Activated CD4-positive, alpha-beta T cell treated with anti-CD3 and anti-CD28 coated beads for 24 hours (primary cell): ENCODE measurements around the gene RNF7.
"Not testable (repeated sequence)": the region's sequence is repeated elsewhere in the genome, so short reads cannot be mapped to it uniquely, and the experiment has no call there.

Experiments used
- DNase-seq, 2 donors: peaks; one replicate each; pipeline ENCODE4 v3.0.0-alpha.2; 2020; ENCODE audit warnings: low read depth in 2 of 2

The RNF7 gene

DNA sequence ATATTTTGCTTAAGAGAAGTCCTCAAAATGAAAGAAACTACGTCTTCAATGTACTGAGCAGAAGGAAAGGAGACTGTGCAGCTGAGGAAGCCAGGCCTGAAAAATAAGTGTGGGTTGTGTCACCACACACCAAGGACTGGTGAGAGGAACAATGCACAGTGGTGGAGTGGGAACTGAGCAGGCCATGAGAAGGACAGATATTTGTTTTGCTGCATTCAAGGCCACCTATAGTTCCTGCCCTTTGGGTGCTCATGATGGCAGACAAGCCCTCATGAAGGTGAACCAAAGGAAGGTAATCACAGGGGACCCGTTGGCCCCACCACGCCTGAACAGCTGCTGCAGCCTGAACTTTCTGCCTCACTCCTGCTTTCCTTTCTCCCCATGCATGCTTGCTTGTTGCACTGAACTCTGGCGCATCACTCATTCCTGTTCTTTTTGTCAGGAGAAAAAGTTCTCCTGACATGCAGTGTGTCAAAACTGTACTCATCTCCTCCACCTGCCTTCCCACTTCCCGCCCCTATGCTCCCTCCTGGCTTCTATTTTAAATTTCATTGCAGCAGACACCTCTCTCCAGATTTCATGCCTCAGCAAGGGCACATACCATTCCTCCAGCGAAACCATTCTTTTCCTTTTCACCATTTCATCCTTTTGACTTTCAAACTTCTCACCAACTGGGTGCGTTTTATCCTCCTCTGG, 2.2 kb upstream of the RNF7 start:
- DNase-seq = no peak

DNA sequence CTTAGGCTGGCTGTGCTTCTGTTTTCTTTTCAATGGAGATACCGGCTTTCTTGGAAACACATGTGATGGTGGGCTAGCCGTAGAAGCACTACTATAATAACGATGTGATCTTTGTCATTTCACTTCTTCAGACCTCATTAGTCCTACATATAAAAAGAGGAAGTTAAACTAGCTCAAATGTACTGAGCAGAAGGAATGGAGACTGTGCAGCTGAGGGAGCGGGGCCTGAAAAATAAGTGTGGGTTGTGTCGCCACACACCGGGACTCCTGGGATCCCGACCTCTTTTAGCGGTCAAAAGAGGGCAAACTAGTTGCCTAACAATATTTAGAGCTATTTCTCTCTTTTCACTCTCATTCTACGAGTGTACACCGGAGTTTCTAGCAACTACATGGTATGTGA, 1.0 kb upstream of the RNF7 start:
- no peak for DNase-seq

DNA sequence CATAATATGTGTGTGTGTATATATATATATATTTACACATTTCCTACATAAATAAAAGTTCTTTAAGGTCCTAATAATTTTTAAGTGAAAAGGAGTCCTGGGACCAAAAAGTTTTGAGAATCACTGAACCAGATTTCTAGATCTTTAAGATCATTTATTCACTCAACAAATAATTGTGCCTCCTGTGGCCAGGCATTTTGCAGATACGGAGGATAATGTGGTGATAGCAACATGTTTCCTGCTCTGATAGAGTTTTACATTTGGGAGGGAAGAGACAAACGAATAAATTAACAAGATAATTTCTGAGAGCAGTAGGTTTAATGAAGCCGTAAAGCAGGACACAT, 448 bp upstream of the RNF7 start:
- no peak for DNase-seq

DNA sequence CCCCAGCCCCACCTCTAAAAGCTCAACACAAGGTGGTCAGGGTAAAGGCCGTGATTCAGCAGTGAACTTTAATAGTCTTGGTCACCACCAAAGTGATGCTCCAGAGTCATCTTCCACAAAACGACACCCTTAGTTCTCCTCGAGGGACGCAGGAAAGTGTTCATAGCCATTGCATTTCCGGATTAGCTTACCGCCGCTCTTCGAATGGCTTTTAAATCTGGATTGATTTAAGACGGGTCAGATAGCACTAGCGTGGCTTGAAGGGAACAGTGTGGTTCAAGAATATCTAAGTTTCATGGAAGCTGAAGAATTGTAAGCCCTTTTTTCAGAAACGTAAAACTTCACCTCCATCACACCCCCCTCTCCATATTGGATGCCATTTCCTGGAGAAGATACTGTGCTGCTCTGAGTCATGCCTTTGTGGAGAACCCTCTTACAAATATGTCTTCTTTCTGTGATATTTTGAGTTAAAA, 829 bp downstream of the RNF7 start:
- peak in 1 of 2 donors; percentile 18 for DNase-seq

DNA sequence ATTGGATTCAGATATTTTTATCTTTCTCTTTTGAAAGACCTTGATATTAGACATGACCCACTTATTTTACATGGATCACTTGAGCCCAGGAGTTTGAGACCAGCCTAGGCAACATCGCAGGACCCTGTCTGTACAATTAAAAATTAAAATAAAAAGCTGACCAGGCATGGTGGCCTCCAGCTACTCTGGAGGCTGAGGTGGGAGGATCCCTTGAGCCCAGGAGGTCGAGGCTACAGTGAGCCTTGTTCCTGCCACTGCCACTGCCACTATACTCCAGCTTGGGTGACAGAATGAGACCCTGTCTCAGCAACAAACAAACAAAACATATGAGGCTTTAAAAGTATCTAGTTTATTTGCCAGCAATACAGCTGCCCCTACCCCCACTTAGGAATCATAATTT, 1.6 kb downstream of the RNF7 start:
- no peak for DNase-seq

DNA sequence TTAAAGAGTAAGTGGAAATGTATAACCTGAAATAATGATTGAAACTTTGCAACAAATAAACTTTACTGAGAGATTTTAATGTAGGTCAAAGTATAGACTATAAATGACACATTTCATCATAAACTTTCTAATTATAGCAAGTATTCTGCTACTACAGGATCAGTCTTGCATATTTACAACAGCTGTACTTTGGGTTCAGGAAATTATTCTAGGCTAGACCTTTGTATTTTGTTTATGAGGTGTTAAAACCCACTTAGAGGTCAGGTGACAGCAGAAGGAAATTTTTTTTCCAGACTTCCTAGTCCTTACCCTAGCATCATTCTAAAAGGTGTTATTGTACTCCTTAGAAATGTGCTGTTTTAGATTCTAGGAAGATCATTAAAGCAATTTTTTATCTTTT, 2.3 kb downstream of the RNF7 start:
- no peak for DNase-seq

DNA sequence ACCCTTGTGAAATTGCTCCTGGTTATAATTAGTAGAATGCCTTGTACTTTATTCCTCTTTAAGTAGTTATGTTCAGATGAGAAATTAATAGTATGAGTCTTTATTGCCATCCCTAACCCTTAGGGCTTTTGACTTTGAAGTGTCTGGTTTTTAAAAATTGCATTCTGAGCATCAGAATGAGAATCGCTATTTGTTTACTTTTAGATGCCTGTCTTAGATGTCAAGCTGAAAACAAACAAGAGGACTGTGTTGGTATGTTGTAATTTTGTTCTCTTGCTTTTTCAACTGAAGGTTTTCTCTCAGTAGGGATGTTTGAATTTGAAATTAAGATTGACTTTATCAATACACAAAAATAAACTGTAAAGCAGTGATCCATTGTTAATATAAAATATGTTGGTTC, 5.2 kb downstream of the RNF7 start:
- DNase-seq = no peak

DNA sequence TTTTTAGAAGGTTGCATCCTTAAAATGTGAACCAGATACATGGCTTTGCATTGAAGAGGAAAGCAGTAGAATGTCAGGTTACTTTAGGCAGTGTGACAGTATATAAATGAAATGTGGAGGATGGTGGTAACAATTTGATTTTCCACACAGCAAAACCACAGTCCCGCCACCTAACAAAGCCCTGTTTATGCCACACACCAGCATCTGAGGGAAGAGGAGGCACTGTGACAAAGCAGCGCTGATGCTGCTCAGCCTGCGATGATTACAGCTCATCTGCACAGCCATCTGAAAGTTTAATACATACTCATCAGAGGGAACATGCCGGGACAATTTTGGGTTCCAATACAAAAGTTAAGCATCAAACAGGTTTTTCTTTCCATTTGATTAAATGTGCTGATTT, 8.9 kb downstream of the RNF7 start:
- DNase-seq = no peak

DNA sequence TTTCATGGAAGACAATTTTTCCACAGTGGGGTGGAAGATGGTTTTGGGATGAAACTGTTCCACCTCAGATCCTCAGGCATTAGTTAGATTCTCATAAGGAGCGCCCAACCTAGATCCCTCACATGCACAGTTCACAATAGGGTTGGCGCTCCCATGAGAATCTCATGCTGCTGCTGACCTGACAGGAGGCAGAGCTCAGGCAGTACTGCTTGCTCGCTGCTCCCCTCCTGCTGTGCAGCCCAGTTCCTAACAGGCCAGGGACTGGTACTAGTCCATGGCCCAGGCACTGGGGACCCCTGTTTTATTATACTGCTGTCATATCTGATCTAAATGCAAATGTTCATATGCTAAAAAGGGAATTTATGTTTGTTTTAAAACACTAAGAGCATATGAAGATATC, 15.3 kb downstream of the RNF7 start:
- DNase-seq = no peak

DNA sequence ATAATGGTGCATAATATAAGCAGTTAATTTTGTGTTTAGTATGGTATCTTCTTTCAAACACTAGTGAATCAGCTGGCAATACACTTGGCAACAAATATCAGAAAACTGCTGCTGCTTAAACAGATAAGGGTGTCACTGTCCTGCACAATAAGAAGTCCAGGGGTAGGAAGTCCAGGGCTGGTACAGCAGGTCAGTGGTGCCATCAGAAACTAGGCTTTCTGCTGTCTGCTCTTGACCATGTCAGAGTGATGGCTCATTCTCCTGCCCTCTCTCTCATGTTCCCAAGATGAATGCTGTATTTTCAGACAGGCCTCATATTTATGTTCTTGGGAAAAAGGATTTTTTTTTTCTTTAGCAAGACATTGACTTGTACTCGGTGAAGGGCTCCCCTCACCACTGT, 15.9 kb downstream of the RNF7 start:
- DNase-seq = no peak

DNA sequence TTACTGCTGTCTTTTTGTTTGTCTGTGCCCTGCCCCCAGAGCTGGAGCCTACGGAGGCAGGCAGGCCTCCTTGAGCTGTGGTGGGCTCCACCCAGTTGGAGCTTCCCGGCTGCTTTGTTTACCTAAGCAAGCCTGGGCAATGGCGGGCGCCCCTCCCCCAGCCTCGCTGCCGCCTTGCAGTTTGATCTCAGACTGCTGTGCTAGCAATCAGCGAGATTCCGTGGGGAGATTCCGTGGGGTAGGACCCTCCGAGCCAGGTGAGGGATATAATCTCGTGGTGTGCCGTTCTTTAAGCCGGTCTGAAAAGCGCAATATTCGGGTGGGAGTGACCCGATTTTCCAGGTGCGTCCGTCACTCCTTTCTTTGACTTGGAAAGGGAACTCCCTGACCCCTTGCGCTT, 24.5 kb downstream of the RNF7 start:
- DNase-seq = not testable (repeated sequence)

DNA sequence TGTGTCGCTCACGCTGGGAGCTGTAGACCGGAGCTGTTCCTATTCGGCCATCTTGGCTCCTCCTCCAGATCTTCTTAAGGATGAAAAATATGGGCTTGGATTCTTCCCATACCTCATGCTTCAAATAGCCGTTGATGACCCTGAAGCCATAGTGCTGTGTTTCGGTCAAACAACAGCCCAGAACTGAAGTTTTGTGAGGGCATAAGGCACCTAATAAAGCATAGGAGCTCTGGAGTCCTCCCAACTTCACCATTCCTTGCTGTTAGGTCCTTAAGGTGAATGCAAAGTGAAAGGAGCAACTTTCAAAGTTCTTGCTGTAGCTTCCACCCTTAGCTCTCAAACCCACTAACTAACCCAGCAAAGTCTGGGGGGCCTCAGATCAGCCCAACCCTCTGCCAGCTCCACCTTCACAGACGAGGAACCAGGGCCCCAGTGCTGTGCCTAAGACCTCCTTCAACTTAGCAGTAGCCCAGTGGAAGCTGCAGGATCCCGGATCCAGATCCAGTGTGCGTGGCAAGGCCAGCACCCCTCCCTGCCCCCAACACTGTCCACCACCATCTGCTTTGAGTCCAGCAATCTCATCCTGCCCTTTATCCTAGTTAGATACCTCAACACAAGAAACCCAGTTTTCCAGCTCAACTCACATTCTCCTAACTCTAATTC, 25.1 kb downstream of the RNF7 start, which contains the start of gene GRK7:
TSS of gene GRK7 (plus strand) at position 321 of the 663 bp plus-strand sequence. CDS start 14,877 bp downstream, outside the sequence.
- no peak for DNase-seq

DNA sequence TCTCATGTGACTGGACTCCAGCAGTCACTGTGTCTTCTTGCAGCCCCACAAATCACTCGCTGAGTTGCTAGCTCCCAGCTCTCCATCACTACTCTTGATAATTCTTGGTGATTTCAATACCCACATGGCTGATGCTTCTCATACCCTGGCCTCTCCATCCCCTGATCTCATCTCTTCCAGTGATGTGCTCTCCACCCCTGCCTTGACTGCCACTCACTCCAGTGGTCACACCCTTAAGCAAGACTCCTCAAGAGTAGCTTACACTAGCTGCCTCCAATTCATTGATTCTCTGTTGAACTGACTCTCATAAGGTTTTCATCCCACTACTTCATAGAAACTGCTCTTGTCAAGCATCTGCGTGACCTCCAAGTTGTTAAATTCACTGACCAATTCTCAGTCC, 25.9 kb downstream of the RNF7 start:
- no peak for DNase-seq

DNA sequence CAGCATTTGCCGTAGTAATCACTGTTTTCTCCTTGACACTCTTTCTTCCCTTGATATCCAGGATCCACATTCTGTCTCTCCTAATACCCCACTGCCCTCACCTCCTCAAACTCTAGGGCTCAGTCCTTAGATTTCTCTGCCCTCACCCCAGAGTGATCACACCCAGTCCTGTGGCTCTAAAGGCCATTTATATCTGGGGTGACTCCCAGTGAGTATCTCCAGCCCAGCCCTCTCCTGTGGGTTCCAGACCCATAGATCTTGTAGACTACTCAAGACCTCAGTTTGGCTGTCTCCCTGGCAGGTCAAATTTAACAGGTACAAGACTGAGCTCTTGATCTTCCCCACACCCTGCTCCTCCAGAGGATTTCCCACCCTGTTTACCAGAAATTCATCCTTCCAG, 26.4 kb downstream of the RNF7 start:
- DNase-seq = no peak

DNA sequence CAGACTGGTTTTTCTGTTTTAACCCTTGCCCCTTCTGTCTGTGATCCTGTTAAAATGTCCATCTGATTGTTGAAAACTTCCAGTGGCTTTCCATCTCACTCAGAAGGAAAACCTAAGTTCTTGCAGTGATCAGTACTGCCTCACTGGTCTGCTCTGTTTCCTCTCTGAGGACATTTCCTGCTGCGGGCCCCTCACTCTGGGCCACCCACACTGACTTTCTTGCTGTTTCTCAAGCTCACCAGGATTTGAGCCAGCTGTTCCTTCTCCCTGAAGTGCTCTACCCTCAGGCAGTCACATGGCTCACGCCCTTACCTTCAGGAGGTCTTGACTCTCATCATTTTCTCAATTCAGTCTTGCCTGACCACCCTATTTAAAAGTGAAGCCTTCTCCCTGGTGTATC, 26.9 kb downstream of the RNF7 start:
- no peak for DNase-seq

DNA sequence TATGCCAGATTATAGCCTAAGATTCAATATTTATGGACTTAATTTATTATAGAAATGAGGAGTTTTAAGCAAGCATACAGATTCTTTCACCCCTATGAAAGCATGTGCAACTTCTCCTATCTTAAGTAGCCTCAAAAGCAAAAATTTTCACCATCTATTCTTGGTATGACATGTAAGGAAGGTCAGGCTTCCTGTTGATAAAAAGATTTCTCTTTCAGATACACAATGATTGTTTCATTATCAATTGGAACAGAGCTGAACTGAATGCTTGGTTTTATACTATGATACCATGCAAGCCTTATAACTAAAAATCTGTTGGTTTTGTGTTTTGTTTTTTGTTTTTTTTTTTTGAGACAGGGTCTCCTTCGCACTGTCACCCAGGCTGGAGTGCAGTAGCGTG, 29.0 kb downstream of the RNF7 start:
- no peak for DNase-seq

DNA sequence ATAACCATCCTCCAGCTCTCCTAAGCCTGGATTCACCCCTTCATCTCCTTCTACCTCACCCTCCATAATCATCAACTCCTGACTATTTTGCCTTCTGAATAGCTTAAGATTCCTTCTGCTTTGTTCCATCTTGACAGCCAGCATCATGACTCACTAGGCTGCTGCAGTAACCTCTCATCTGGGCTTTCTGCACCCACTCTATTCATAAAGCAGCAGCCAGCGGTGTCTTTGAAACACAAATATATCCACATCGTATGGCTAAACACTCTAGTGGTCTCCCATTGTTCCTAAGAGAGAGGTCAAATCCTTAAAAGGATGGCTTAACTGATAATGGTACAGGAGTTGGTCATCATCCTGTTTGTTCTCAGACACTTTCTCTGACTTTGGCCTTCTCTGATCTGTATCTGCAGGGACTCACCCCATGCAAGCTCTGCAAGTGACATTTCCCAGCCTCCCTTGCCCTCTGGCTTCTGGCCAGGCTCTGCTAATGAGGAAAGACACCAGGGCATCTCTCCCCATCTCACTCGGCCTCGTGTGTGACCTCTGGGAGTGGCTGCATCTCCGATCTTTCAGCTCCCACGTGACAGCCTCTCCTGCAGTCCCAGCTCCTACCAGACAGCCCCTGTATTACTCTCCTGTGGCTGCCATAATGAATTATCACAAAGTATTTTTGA, 31.3 kb downstream of the RNF7 start:
- no peak for DNase-seq

DNA sequence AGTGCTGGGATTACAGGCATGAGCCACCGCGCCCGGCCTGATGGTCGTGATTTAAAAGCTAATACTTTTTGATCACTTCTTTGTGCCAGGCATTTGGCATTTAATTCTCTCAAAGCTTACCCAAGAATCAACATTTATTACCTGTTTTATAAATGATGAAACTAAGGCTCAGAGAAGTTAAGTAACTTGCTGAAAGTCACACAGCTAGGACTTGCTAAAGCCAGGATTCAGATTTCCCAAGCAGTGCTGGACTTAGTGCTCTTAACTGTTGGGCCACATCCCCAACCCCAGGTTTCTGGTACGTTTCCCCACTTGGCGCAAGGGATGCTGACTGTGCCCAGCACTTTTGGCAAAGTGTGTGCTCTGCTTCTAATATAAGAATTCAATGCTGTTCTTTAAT, 35.6 kb downstream of the RNF7 start:
- DNase-seq = no peak

DNA sequence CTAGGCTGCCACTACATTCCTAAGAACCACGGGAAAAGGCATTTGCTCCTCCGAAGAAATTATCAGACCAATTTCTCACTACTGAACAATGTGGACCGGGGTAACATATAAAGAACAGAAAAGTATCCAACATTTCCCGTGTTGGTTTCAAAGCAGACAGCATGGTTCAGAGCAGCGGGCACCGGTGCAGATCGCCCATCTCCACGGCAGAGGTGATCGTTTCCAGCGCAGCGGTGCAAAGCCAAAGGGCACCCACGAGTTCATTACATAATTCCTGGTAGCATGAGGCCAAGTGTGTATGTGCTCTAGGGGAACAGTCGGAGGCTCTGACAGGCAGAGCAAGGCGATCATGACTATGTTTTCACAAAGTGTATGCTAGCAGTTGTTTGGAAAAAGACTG, 38.3 kb downstream of the RNF7 start:
- no peak for DNase-seq

DNA sequence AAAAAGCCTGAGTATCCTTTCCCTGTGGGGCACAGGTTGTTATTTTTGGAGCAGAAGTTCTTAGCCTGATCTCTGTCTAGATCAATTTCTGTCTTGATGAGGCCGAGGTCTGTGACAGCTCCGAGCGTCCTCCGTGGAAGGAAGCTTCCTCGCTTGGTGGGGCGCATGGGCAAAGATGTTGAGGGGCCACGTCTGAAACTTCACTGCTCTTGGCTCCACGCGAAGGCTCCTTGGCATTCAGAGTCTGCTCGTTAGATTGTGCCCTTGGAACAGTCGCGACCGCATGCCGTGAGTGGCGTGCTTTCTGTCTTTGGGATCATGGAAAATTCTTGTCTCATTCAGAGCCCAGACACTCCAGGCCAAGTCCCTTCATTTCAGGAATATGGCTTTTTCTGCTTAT, 38.8 kb downstream of the RNF7 start:
- DNase-seq = no peak

DNA sequence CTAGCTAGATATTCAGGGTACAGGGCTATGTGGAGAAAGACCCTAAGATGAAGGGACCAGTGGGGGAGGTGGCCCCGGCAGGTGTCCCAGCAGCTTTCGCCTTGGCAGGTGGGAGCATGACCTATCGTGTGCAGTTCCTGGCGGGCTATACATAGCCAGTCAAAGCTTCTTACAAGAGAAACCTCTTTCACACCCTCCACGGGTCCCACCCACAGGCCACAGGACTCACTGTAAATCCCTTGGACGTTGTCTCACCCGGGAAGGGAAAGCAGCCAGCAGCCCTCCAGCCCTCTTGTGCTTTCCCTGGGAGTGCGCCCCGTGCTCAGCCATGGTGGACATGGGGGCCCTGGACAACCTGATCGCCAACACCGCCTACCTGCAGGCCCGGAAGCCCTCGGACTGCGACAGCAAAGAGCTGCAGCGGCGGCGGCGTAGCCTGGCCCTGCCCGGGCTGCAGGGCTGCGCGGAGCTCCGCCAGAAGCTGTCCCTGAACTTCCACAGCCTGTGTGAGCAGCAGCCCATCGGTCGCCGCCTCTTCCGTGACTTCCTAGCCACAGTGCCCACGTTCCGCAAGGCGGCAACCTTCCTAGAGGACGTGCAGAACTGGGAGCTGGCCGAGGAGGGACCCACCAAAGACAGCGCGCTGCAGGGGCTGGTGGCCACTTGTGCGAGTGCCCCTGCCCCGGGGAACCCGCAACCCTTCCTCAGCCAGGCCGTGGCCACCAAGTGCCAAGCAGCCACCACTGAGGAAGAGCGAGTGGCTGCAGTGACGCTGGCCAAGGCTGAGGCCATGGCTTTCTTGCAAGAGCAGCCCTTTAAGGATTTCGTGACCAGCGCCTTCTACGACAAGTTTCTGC, 40.1 kb downstream of the RNF7 start:
- no peak for DNase-seq

DNA sequence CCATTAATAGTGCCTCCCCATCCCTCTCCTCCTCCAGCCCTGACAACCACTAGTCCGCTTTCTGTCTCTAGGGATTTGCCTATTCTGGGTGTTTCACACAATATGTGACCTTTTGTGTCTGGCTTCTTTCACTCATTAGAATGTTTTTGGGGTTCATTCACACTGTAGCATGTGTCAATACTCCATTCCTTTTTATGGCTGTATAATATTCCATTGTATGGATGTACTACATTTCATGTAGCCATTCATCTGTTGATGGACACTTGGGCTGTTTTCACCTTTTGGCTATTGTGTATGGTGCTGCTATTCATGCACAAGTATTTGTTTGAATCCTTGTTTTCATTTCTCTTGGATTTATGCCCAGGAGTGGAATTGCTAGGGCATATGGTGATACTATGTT, 41.6 kb downstream of the RNF7 start:
- no peak for DNase-seq
